ENCODE data around the gene PRDX2. TPM values are rescaled to one million over a fixed set of nuclear protein-coding genes. Genes with fewer than 3 reads are reported as not detected.

The PRDX2 gene
- polyA plus RNA-seq, 3 donors: 40.0 to 71.5 (median 46.7) TPM

GRCh38 chr19:12794196-12794941 is 7.2 kb downstream of the PRDX2 start:
- peaks cover 2 to 17% of the 10 kb centered on the region in 2 donors for H3K36me3 Mint-ChIP-seq
- Histone ChIP-seq H3K79me2 (ENCODE audit: insufficient read depth, low read length) (peaks cover 49% of the 10 kb centered on the region), H3K27ac (ENCODE audit: low read depth in 1 of 2, low read length in 2 of 2) (peak overlapping the region; percentile 95 to 100), H3K9me3 (replicated peaks in 1 of 2; ENCODE audit: control insufficient read depth in 1 of 2, insufficient read depth in 1 of 2, low read length in 2 of 2) (no peaks in the 10 kb centered on the region), H3K27me3 (ENCODE audit: control insufficient read depth in 2 of 2, insufficient read depth in 2 of 2, low read length in 2 of 2) (no peaks in the 10 kb centered on the region), H3K4me1 (ENCODE audit: control insufficient read depth in 1 of 2, insufficient read depth in 2 of 2, low read length in 2 of 2) (peaks cover 35 to 38% of the 10 kb centered on the region in 2 donors), H3K4me3 (replicated peaks in 1 of 3; ENCODE audit: low read depth in 2 of 3, low read length in 3 of 3) (peak overlapping the region; percentile 86 to 100 (median 100)), H3K9ac (ENCODE audit: insufficient read depth, low read length, poor library complexity, severe bottlenecking) (peak overlapping the region; percentile 100), H3K36me3 (replicated peaks in 1 of 2; ENCODE audit: control insufficient read depth in 1 of 2, insufficient read depth in 2 of 2, low read length in 2 of 2) (no peaks in the 10 kb centered on the region), H2AFZ (ENCODE audit: insufficient read depth, low read depth, low read length, poor library complexity, severe bottlenecking) (no peak overlapping the region), H4K20me1 (ENCODE audit: insufficient read depth, low read length) (peaks cover 46% of the 10 kb centered on the region), H3K4me2 (replicated peaks; ENCODE audit: extremely low read depth, low read length, poor library complexity, severe bottlenecking) (peak overlapping the region; percentile 99)
- intact Hi-C loops (cut with micrococcal nuclease): loop anchor here (2.0 to 10.0 kb wide), 5 partner anchors 16 to 358 kb away; partner anchors contain the start of genes CALR (in 1 of the 2), IER2 (in 1 of the 2), MAN2B1 (in 1 of the 2) and STX10 (in 1 of the 2)
- H3K27me3 Mint-ChIP-seq (ENCODE audit: low read depth in 3 of 3): peaks cover 0 to 4% (median 0%) of the 10 kb centered on the region in 3 donors
- TF ChIP-seq CTCF (IDR thresholded peaks at IDR 0.05): no peak
- peak overlapping the region; percentile 84 to 87 for H3K4me3 Mint-ChIP-seq
- peaks cover 0 to 9% (median 0%) of the 10 kb centered on the region in 7 donors for H3K9me3 Mint-ChIP-seq
- peak; percentile 41 to 49 (median 44) for DNase-seq
- WGBS (ENCODE audit: insufficient coverage): 96% methylated on average over 2 of the region's 7 CpGs
- peak overlapping the region; percentile 91 to 100 (median 95) for H3K27ac Mint-ChIP-seq
- peaks cover 31% of the 10 kb centered on the region for H3K4me1 Mint-ChIP-seq

- Histone ChIP-seq H3K27ac (ENCODE audit: low read depth in 1 of 2, low read length in 2 of 2) (peak overlapping the region; percentile 95 to 100), H3K36me3 (replicated peaks in 1 of 2; ENCODE audit: control insufficient read depth in 1 of 2, insufficient read depth in 2 of 2, low read length in 2 of 2) (no peaks in the 10 kb centered on the region), H2AFZ (ENCODE audit: insufficient read depth, low read depth, low read length, poor library complexity, severe bottlenecking) (no peak overlapping the region), H3K79me2 (ENCODE audit: insufficient read depth, low read length) (peaks cover 57% of the 10 kb centered on the region), H3K9me3 (replicated peaks in 1 of 2; ENCODE audit: control insufficient read depth in 1 of 2, insufficient read depth in 1 of 2, low read length in 2 of 2) (no peaks in the 10 kb centered on the region), H3K4me2 (replicated peaks; ENCODE audit: extremely low read depth, low read length, poor library complexity, severe bottlenecking) (peak overlapping the region; percentile 99), H3K27me3 (ENCODE audit: control insufficient read depth in 2 of 2, insufficient read depth in 2 of 2, low read length in 2 of 2) (no peaks in the 10 kb centered on the region), H3K9ac (ENCODE audit: insufficient read depth, low read length, poor library complexity, severe bottlenecking) (peak overlapping the region; percentile 100), H3K4me3 (replicated peaks in 1 of 3; ENCODE audit: low read depth in 2 of 3, low read length in 3 of 3) (peak overlapping the region; percentile 86 to 100 (median 100)), H4K20me1 (ENCODE audit: insufficient read depth, low read length) (peaks cover 46% of the 10 kb centered on the region), H3K4me1 (ENCODE audit: control insufficient read depth in 1 of 2, insufficient read depth in 2 of 2, low read length in 2 of 2) (peaks cover 42 to 44% of the 10 kb centered on the region in 2 donors)
- peaks cover 0 to 4% (median 1%) of the 10 kb centered on the region in 3 donors for H3K27me3 Mint-ChIP-seq (ENCODE audit: low read depth in 3 of 3)
- TF ChIP-seq CTCF (IDR thresholded peaks at IDR 0.05): no peak
- DNase-seq: peak; percentile 93 to 95 (median 95)
- peak overlapping the region; percentile 94 to 98 for H3K4me3 Mint-ChIP-seq
- peaks cover 0 to 9% (median 0%) of the 10 kb centered on the region in 7 donors for H3K9me3 Mint-ChIP-seq
- H3K36me3 Mint-ChIP-seq: peaks cover 2 to 15% of the 10 kb centered on the region in 2 donors
- peak overlapping the region; percentile 98 to 100 (median 100) for H3K27ac Mint-ChIP-seq
- intact Hi-C loops (cut with micrococcal nuclease): loop anchor here (2.0 to 10.0 kb wide), 5 partner anchors 15 to 359 kb away; partner anchors contain the start of genes CALR (in 1 of the 2), IER2 (in 1 of the 2), MAN2B1 (in 1 of the 2) and STX10 (in 1 of the 2)
- H3K4me1 Mint-ChIP-seq: peaks cover 33% of the 10 kb centered on the region
- WGBS (ENCODE audit: insufficient coverage): 0% methylated on average over 60 of the region's 81 CpGs
Observed at GRCh38 chr19:12793290-12794195, 8.1 kb downstream of the PRDX2 start.

Data from CD14-positive monocyte (primary cell).